Hypothalamus (tissue), 51 donors: ENCODE measurements around the gene ATP5PD.
A peak's percentile ranks its signal among the peaks of the same experiment; 100 is the strongest.
"Not testable (repeated sequence)": the region's sequence is repeated elsewhere in the genome, so short reads cannot be mapped to it uniquely, and the experiment has no call there.

Experiments used
- DNase-seq, 51 donors: peaks; one replicate each; lab custom pipeline; 2025; lab: John Stamatoyannopoulos, UW

ATP5PD gene

GRCh38 chr17:75059369-75060345 is 12.9 kb upstream of the ATP5PD start:
- DNase-seq = peak in 21 of 51 donors; percentile 9 to 65 (median 26)

- no peak for DNase-seq
These were observed 5.2 kb upstream of the ATP5PD start for GRCh38 chr17:75051941-75052340.

- no peak for DNase-seq
These were observed 2.9 kb upstream of the ATP5PD start for GRCh38 chr17:75049706-75050105.

- no peak for DNase-seq
These were observed 2.3 kb upstream of the ATP5PD start for GRCh38 chr17:75049057-75049456.

GRCh38 chr17:75048249-75048878 is 1.6 kb upstream of the ATP5PD start:
- peak in 11 of 51 donors; percentile 2 to 45 (median 26) for DNase-seq

GRCh38 chr17:75047398-75048098 is 779 bp upstream of the ATP5PD start:
- DNase-seq = peak in 16 of 51 donors; percentile 17 to 58 (median 38)

GRCh38 chr17:75045946-75046406 is 793 bp downstream of the ATP5PD start:
- not testable (repeated sequence) for DNase-seq

GRCh38 chr17:75044716-75045115 is 2.1 kb downstream of the ATP5PD start:
- no peak for DNase-seq

GRCh38 chr17:75043789-75044188 is 3.0 kb downstream of the ATP5PD start:
- not testable (repeated sequence) for DNase-seq

- no peak for DNase-seq
These were observed 5.0 kb downstream of the ATP5PD start for GRCh38 chr17:75041656-75042280.

GRCh38 chr17:75039238-75039637 is 7.5 kb downstream of the ATP5PD start:
- no peak for DNase-seq

GRCh38 chr17:75036643-75037268 is 10.0 kb downstream of the ATP5PD start:
- DNase-seq = peak in 11 of 51 donors; percentile 5 to 33 (median 24)

GRCh38 chr17:75034236-75034908 is 12.4 kb downstream of the ATP5PD start:
- DNase-seq = peak; percentile 43 to 92 (median 74)

- DNase-seq = peak; percentile 43 to 95 (median 82)
These were observed 13.2 kb downstream of the ATP5PD start for GRCh38 chr17:75033346-75034235.

GRCh38 chr17:75032720-75033280 is 14.0 kb downstream of the ATP5PD start:
- peak in 7 of 51 donors; percentile 33 to 58 (median 45) for DNase-seq

GRCh38 chr17:75031972-75032719 is 14.6 kb downstream of the ATP5PD start:
- peak; percentile 18 to 93 (median 75) for DNase-seq

GRCh38 chr17:75030161-75030560 is 16.6 kb downstream of the ATP5PD start:
- DNase-seq = no peak
